K562 (cell line): Measurements from ENCODE around the gene GMNN. TPM values are rescaled to one million over a fixed set of nuclear protein-coding genes. Genes with fewer than 3 reads are reported as not detected.
A peak's percentile ranks its signal among the peaks of the same experiment; 100 is the strongest.

Experiments
- ATAC-seq: fragments of 200-7000 bp; cut with Tn5 transposase; 3 replicates; pipeline ENCODE4 v1.9.1; 2020; ENCODE audit warnings: moderate library complexity
- BruUV-seq: library from RNA; stranded (reverse); fragments of 400-500 nt; replicated peaks from 2 replicates; lab custom pipeline; 2021; lab: Mats Ljungman, UMichigan
- CTCF ChIA-PET: fragments of 300-600 bp; formaldehyde crosslinking; extraction: SDS; loops from one replicate; lab custom pipeline; 2021; ENCODE audit warnings: low intra/inter-chr PET ratio; lab: Yijun Ruan, JAX
- POLR2A ChIA-PET: fragments of 300-600, 350-650 bp; sonication (Branson Sonifier 250); formaldehyde crosslinking; extraction: SDS; loops from one replicate; lab custom pipeline; 2021; ENCODE audit warnings: antibody characterized with exemption, inconsistent platforms; lab: Yijun Ruan, JAX
- DNase-seq, 4 experiments: peaks; one replicate each; pipeline versions ENCODE4 v3.0.0 to v3.0.0-alpha.2; 2011 to 2018; ENCODE audit warnings: low spot score in 3 of 4, mixed read lengths in 3 of 4; ENCODE audit errors: extremely low read depth in 1 of 4
- FAIRE-seq: peaks from 2 replicates; lab custom pipeline; 2011; peaks lifted over from hg19 to GRCh38; lab: Jason Lieb, UNC
- H2AFZ ChIP-seq: 2 replicates; pipeline ENCODE4 v1.6.0; 2011; ENCODE audit warnings: low read depth, low read length, control low read depth, inconsistent platforms
- H3K27ac ChIP-seq: fragments of 200-600 bp; 3 replicates; pipeline ENCODE4 v1.8.0; 2011; ENCODE audit warnings: low read depth, mild to moderate bottlenecking, control low read depth, inconsistent platforms, low read length, moderate library complexity, mixed read lengths; ENCODE audit errors: extremely low read depth
- H3K27me3 ChIP-seq, 2 experiments: fragments of 300-600 bp in 1 of 2; 2 replicates in 1 of 2; 3 replicates in 1 of 2; pipeline versions ENCODE4 v1.6.0 to v1.8.0; 2011; ENCODE audit warnings: inconsistent platforms in 2 of 2, low read length in 2 of 2, mild to moderate bottlenecking in 1 of 2, mixed read lengths in 1 of 2, moderate library complexity in 1 of 2; ENCODE audit not compliant: control insufficient read depth in 2 of 2, insufficient read depth in 2 of 2
- H3K36me3 ChIP-seq: fragments of 300-600 bp; 3 replicates; pipeline ENCODE4 v1.8.0; 2011; ENCODE audit warnings: mild to moderate bottlenecking, low read length, inconsistent platforms; ENCODE audit not compliant: control insufficient read depth, insufficient read depth
- H3K4me1 ChIP-seq, 2 experiments: fragments of 200-600 bp in 1 of 2; replicated peaks in 1 of 2; 2 replicates in 1 of 2; 3 replicates in 1 of 2; pipeline versions ENCODE4 v1.5.1 to v1.8.0; 2011; ENCODE audit warnings: inconsistent platforms in 2 of 2, low read length in 2 of 2, mild to moderate bottlenecking in 1 of 2, mixed read lengths in 1 of 2, moderate library complexity in 1 of 2; ENCODE audit not compliant: control insufficient read depth in 2 of 2, insufficient read depth in 2 of 2
- H3K4me2 ChIP-seq: 2 replicates; pipeline ENCODE4 v1.6.1; 2011; ENCODE audit warnings: low read length, control low read depth, inconsistent platforms, mixed read lengths; ENCODE audit not compliant: insufficient read depth
- H3K4me3 ChIP-seq: fragments of 200-600 bp; sonication (generic), shearing (Covaris generic); 2 replicates; pipeline ENCODE4 v1.5.1; 2016; ENCODE audit warnings: control low read depth, inconsistent platforms
- H3K79me2 ChIP-seq: fragments of 200-600 bp; 3 replicates; pipeline ENCODE4 v1.8.0; 2011; ENCODE audit warnings: low read length, inconsistent platforms; ENCODE audit not compliant: control insufficient read depth, insufficient read depth
- H3K9ac ChIP-seq, 2 experiments: 2 replicates each; pipeline versions ENCODE4 v1.6.0 to v1.6.1; 2011; ENCODE audit warnings: low read depth in 2 of 2, low read length in 2 of 2, control low read depth in 1 of 2, inconsistent platforms in 1 of 2, mild to moderate bottlenecking in 1 of 2, mixed read lengths in 1 of 2; ENCODE audit not compliant: insufficient read depth in 1 of 2
- H3K9me1 ChIP-seq: one replicate; pipeline ENCODE4 v1.6.0; 2011; ENCODE audit warnings: inconsistent platforms, mild to moderate bottlenecking, low read length, moderate library complexity; ENCODE audit not compliant: control insufficient read depth, insufficient read depth
- H3K9me3 ChIP-seq: replicated peaks from 2 replicates; pipeline ENCODE4 v1.5.1; 2011; ENCODE audit warnings: low read depth, low read length, inconsistent platforms; ENCODE audit not compliant: control insufficient read depth, insufficient read depth
- H4K20me1 ChIP-seq: replicated peaks from 2 replicates; pipeline ENCODE4 v1.6.1; 2011; ENCODE audit warnings: low read length, inconsistent platforms, mixed read lengths; ENCODE audit not compliant: control insufficient read depth, insufficient read depth
- C11orf30 ChIP-seq: fragments of 450-650 bp; IDR thresholded peaks from 2 replicates; pipeline ENCODE4 v1.6.1; 2016; ENCODE audit warnings: low read depth, mild to moderate bottlenecking
- KHSRP ChIP-seq: fragments of 450-650 bp; IDR thresholded peaks from 2 replicates; pipeline ENCODE4 v1.6.1; 2017
- MAFF ChIP-seq: IDR thresholded peaks from 2 replicates; pipeline ENCODE4 v1.6.1; 2012; ENCODE audit warnings: low read length, improper control_type of control experiment
- MAFG ChIP-seq: fragments of 450-650 bp; conservative IDR thresholded peaks from 2 replicates; pipeline ENCODE4 v1.6.1; 2016; ENCODE audit warnings: missing genetic modification characterization, missing compliant biosample characterization
- MAFK ChIP-seq: IDR thresholded peaks from 2 replicates; pipeline ENCODE4 v1.6.1; 2011; ENCODE audit warnings: low read length, improper control_type of control experiment
- NFE2 ChIP-seq: IDR thresholded peaks from 2 replicates; pipeline ENCODE4 v1.6.1; 2014; ENCODE audit warnings: antibody characterized with exemption, low read depth
- NFE2L1 ChIP-seq: fragments of 450-650 bp; IDR thresholded peaks from 2 replicates; pipeline ENCODE4 v1.6.1; 2016; ENCODE audit warnings: missing genetic modification characterization, low read depth, mild to moderate bottlenecking, missing compliant biosample characterization, moderate library complexity, borderline replicate concordance
- ZNF316 ChIP-seq: fragments of 450-650 bp; IDR thresholded peaks from 2 replicates; pipeline ENCODE4 v1.6.1; 2016
- ZSCAN29 ChIP-seq: fragments of 450-650 bp; IDR thresholded peaks from 2 replicates; pipeline ENCODE4 v1.6.1; 2017
- WGBS: fragments of 100-300 bp; shearing (Covaris generic); methylation state at CpG from one replicate; pipeline ENCODE4 v1.1.6; 2016; ENCODE audit warnings: low coverage, mixed read lengths; ENCODE audit not compliant: insufficient coverage; ENCODE audit errors: missing lambda C conversion rate; 5-methylcytosine and 5-hydroxymethylcytosine counted together
- in situ Hi-C: fragments of 300-500 bp; cut with MboI; formaldehyde crosslinking; loops from 4 replicates; pipeline ENCODE4 v1.15.0; 2018; ENCODE audit warnings: inconsistent platforms, mixed read lengths
- intact Hi-C: fragments of 100-400 bp; cut with micrococcal nuclease; formaldehyde crosslinking; loops from 2 replicates; pipeline ENCODE4 v1.14.2; 2022
- polyA plus RNA-seq, 8 experiments: library from polyadenylated mRNA; depleted of rRNA in 4 of 8; stranded (reverse) in 5 of 8; unstranded in 3 of 8; fragments of >200 nt; fragmentation: Nextera tagmentation in 2 of 8; fragmentation: Illumina TruSeq in 1 of 8; extraction: Ambion mirVana in 2 of 8; extraction: Trizol in 1 of 8; gene quantifications; 2 replicates each; pipeline versions ENCODE4 v1.2.1 to v1.2.3, GENCODE V29; 2011 to 2014; ENCODE audit warnings: inconsistent platforms in 1 of 8, missing spikeins in 1 of 8
- total RNA-seq, 7 experiments: library from RNA; depleted of rRNA in 6 of 7; stranded (reverse); fragments of >200 nt in 6 of 7; fragmentation: Illumina TruSeq in 2 of 7; extraction: Trizol in 2 of 7; gene quantifications; 2 replicates each; pipeline versions ENCODE4 v1.2.1 to v1.2.3, GENCODE V29; 2011 to 2021; ENCODE audit warnings: low replicate concordance in 1 of 7

The GMNN gene
- total and polyA plus RNA-seq, 9 of the 15 experiments (the other 6 are each of a cell fraction or from before 2014, with no cell fraction given): 144 to 370 (median 210) TPM

DNA sequence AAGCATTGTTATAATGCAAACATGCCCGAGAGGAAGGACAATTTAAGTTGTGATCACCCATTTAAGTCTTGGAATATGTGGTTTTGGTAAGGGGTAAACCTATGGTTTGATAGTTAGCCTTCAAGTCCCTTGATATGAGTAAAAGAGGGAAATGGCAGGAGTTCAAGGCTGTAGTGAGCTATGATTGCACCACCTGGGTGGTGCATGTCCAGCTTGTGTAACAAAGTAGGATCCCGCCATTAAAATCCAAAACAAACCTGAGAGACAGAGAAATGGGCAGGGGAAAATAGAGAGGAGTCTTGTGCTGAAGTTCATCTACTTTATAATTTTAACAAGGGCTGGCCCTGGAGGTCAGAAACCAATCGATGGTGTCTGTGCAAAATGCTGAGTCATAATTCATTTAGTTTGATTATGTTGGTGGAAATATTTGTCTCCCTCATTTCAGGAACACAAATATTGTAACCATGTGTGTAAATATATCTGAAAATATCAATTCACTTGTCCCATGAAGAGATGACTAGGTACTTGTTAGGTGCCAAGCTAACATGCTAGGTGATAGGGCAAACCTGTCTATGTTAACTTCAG, 47.2 kb downstream of the GMNN start:
- Histone ChIP-seq H3K79me2 (no peaks in the 10 kb centered on the region), H4K20me1 (no peaks in the 10 kb centered on the region), H3K36me3 (no peaks in the 10 kb centered on the region), H3K9me1 (no peaks in the 10 kb centered on the region), H3K27me3 (peaks cover 8 to 9% of the 10 kb centered on the region in 2 experiments; a peak in 3 of 5 replicates), H3K9ac (no peak overlapping the region), H3K4me2 (no peak overlapping the region), H2AFZ (no peak overlapping the region), H3K4me3 (no peak overlapping the region), H3K27ac (no peak overlapping the region), H3K4me1 (no peaks in the 10 kb centered on the region), H3K9me3 (no peaks in the 10 kb centered on the region)
- 23% methylated on average over 3 of the region's 3 CpGs for WGBS
- ChIA-PET CTCF (no interaction called here), POLR2A (interaction anchor here (0.6 kb wide), 2 partner anchors 65 to 295 kb away, joined by 3 read pairs; no protein-coding TSS in a partner anchor)
- no peak for FAIRE-seq
- TF ChIP-seq MAFK: peak; percentile 53; the same call in 1 of the 2 replicates
- TF ChIP-seq NFE2L1 (tag): peak; percentile 67; the same call in 1 of the 2 replicates
- TF ChIP-seq MAFG (tag): peak; percentile 87
- TF ChIP-seq ZNF316: peak; percentile 81
- no peak for TF ChIP-seq ZSCAN29
- TF ChIP-seq C11orf30: peak; percentile 57
- no peak for TF ChIP-seq KHSRP
- TF ChIP-seq NFE2: peak; percentile 75
- peak; percentile 66 for TF ChIP-seq MAFF
- no TSS peak for BruUV-seq
- intact Hi-C loops: no loop called here
- in situ Hi-C loops: no loop called here
- ATAC-seq: no peak; the same call in 2 of the 3 replicates
- no peak for DNase-seq
